Astrocyte of the hippocampus (primary cell): ENCODE measurements around the gene BEX5.
"Not testable (repeated sequence)": the region's sequence is repeated elsewhere in the genome, so short reads cannot be mapped to it uniquely, and the experiment has no call there.

ENCODE experiments used
- DNase-seq: peaks from one replicate; pipeline ENCODE4 v3.0.0; 2011; ENCODE audit warnings: low read depth, low spot score

Gene BEX5

DNA sequence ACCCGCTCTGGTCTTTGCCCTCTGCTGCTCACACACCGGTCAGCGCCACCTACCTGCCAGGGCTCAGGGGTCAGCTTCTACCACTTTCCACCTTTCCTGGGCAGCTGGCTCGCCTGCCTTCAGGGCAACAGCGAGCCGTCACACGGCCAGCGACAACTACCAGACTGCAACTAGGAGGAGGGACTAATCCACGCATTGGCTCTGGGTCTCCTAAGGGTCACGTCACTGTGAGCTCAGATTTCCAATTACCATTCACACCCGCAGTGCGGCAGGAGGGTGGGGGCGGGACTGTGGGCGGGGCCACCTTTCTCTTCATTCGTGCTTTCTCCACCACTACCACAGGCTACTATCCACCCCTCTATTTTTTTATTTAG is at the start of gene BEX5:
BEX5 (minus strand) TSS at position 172 of the 374 bp plus-strand sequence. CDS start 1,712 bp downstream, outside the sequence.
- DNase-seq: peak; percentile 38

DNA sequence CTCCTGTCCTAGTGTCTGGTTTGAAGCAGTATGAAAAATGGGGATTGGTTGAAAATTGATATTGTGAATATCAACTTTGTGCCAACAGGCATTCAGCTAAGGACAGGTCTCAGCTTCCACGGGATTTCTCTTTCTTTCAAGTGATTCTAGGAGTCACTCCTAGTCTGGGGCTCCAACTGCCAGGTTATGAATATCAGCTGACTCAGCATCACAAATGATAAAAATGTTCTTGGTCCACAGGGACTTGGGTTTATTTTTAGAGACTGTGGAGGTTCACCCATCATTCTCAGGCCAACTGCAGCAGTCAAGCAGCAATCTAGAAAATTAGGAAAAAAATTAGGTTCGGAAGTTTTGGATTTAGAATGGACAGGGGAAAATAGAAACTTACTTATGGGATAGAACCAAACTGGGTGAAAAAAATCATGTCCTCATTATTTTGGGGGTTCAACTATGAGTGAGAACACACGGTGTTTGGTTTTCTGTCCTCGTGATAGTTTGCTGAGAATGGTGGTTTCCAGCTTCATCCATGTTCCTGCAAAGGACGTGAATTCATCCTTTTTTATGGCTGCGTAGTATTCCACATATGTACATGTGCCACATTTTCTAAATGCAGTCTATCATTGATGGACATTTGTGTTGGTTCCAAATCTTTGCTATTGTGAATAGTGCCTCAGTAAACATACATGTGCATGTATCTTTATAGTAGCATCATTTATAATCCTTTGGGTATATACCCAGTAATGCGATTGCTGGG is 30.4 kb upstream of the BEX5 start:
- DNase-seq: no peak

DNA sequence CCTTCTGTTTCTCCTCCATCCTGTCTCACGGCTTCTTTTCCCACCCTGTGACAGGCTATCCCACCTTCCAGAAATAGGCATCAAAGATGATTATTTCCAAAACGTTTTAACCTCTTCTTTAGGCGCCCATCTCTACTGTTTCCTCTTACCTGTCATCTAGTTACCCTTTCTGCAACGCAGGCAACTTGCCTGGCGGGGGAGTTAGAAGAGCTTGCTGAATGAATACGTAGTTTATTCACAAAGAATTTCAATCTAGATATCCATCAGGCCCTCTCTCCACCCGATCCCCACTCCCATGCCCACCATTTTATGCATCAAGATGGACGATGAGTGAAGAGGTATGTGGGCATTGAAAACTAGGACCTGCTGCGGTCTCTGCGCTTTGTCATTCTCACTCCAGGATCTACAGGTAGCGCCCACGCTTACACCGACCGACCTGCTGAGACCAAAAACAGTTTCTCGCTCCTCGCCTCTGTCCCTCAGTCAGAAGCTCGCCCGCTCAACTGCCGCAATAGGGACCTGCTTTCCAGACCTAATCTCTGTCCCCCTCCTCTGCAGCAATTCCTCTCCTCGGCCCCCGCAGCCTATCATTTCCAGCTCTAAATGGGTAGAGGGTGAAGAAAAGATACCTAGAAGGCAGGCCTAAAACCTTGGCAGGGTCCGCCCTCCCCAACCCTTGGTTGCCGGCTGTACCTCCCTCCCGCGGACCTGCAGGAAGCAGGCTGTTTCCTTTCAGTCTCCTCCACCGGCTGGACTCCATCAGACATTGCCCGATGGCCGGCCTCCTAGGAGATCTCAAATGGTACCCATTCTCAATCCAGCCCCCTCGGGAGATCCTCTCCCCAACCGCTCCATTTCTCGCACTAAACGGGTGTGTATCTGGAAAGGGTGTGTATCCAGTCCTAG is 624 bp downstream of the BEX5 start:
- DNase-seq: peak; percentile 1

DNA sequence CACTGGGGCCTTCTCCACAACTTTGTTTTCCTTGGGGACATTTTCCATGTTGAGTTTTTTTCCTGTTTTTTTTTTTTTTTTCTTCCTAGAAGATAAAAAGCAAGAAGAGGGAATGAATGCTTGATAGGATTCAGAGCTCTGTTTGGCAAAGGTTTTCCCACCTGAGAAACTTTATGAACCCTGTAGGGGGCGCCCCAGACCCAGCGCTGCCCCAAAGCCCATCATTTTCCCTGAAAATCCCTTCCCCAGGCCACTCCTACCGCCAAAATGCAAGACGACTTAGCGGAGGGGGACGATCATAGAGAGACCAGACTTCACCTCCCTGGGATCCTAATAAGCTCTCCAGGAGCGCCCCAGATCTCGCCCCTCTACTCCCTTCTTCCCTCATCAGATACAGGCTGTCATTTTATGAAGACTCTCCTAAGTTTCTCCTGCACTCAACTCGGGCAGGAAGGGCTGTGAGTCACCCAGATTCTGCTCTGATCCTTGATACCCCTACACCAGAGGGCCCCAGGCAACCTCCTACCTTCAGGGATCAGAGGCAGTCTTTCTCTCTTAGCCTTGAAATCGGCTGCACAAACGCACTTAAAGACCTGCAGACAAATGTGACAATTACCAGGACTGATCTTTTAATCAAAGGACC is 1.4 kb downstream of the BEX5 start:
- no peak for DNase-seq

DNA sequence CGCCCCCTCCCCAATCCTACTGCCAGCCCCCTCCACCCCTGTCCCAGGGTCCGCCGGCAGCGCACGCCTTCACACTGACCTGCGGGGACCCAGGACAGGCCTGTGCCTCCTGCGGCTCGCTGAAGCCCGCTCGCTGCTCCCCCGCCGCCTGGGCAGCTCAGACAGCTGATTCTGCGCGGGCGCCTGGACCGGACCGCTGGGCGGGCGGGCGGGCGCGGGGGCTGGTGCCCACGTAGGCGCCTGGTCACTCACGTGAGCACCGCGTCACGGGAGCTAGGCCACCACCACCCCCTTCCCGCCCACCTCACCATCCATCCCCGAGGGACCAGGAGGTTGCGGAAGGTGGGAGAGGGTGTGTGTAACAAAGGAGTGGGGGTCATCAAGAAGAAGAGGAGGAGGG is 13.5 kb downstream of the BEX5 start, which contains the start of gene TCEAL6:
TCEAL6 (minus strand) TSS at position 208 of the 400 bp plus-strand sequence.
- DNase-seq: not testable (repeated sequence)

DNA sequence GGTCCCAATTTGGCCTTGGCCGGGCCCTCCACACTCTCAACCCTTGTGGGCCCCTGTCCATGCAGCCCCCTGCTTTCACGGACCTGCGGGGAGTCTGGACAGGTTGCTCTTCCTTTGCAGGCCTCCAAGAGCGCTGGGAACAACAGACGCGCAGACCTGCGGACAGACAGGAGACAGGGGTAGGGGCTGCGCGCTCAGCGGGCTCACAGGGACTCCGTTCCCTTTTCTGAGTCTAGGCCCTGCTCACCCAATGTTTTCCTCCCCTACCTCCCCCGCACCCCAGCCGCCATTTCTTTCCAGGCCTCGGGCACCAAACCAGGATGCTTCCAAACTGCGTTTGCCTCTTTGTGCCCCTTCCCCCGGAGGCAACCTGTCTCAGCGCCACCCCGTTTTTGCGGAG is 14.1 kb downstream of the BEX5 start:
- DNase-seq: not testable (repeated sequence)

DNA sequence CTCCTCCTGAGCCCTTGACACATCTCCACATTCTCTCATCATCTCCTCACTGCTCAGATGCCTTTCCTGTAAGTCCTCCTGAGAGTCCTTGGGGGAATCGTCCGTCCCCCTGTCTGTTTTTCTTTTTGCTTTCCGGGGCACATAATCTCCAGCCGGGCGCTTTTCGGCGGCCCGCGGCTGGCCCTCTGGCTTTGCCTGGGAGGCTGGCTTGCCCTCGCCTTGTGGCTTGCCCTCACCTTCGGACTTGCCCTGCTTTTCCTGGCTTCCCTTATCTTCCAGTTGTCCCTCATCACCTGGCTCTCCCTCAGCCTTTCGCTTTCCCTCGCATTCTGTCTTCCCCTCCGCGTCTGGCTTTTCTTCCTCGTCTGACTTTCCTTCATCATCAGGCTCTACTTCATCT is 14.9 kb downstream of the BEX5 start:
- DNase-seq: not testable (repeated sequence)

DNA sequence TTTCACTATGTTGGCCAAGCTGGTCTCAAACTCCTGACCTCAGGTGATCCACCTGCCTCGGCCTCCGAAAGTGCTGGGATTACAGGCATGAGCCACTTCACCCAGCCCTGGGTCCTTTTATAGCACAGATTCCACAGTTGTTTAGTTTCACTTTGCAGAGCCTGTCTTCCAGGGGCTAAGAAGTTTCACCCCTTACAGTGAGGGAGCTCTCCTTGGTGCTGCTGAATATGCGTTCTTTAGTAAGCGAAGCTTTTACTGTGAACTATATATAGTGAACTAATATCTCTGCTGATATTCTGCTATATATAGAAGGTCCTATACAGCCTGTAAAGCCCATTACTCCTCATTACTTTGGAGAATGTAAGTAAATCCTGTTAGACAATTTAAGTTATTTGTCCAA is 17.7 kb downstream of the BEX5 start:
- DNase-seq: no peak

DNA sequence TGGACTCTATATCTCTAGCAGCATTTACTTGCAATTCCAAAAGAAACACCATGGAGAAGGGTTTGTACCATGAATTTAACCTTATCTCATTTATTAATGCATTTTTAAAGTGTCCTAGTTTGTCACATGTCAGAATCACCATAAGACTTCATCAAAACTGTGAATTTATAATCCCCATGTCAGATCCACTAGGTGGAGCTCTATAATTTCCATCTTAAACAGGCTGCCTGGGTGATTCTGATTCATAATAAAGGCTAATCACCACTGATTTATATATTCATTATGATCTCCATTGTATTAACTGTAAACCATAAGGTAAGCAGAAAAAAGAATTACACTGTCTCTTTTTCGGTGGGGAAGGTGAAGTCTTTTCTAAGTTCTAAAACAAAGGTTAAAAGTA is 26.3 kb downstream of the BEX5 start:
- peak; percentile 2 for DNase-seq

DNA sequence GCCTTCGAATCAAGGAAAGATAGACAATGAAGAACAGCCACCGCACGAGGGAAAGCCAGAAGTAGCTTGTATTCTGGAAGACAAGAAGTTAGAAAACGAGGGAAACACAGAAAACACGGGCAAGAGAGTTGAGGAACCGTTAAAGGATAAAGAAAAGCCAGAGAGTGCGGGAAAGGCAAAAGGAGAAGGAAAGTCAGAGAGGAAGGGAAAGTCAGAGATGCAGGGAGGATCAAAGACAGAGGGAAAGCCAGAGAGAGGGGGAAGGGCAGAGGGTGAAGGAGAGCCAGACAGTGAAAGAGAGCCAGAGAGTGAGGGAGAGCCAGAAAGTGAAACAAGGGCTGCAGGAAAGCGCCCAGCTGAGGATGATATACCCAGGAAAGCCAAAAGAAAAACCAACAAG is 28.9 kb downstream of the BEX5 start:
- no peak for DNase-seq

DNA sequence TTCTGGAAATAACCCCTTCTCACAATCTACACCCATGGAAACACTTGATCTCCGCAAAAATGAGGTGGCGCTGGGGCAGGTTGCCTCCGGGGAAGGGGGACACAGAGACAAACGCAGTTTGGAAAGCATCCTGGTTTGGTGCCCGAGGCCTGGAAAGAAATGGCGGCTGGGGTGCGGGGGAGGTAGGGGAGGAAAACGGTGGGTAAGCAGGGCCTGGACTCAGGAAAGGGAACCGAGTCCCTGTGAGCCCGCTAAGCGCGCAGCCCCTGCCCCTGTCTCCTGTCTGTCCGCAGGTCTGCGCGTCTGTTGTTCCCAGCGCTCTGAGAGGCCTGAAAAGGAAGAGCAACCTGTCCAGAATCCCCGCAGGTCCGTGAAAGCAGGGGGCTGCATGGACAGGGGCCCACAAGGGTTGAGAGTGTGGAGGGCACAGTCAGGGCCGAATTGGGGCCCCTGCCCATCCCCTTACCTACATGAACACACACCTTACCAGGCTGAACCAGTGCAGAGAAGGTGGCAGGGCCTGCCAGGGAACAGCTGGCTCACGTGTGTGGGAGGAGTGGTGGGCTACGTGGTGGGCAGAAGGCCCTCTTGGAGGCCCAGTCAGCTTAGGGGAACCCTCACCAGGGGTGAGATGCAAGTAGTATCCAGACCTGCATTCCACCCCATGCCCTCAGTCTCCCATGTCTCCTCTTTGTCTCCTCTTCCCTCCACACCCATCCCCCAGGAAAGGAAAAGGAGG is 29.5 kb downstream of the BEX5 start:
- DNase-seq: not testable (repeated sequence)

DNA sequence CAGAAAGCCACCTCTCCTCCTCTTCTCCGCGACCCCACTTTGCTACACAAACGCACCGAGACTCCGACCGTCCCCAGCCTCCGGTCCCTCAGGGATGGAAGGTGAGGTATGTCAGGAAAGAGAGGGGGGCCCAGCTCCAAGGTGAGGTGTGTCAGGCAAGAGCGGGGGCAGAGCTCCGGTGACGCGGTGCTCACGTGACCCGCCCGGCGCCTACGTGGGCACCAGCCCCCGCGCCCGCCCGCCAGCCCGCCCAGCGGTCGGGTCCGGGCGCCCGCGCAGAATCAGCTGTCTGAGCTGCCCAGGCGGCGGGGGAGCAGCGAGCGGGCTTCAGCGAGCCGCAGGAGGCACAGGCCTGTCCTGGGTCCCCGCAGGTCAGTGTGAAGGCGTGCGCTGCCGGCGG is 30.3 kb downstream of the BEX5 start, which contains the start of gene TCEAL2:
TCEAL2 (plus strand) TSS at position 244 of the 400 bp plus-strand sequence. CDS start 1,152 bp downstream, outside the sequence.
- peak; percentile 17 for DNase-seq

DNA sequence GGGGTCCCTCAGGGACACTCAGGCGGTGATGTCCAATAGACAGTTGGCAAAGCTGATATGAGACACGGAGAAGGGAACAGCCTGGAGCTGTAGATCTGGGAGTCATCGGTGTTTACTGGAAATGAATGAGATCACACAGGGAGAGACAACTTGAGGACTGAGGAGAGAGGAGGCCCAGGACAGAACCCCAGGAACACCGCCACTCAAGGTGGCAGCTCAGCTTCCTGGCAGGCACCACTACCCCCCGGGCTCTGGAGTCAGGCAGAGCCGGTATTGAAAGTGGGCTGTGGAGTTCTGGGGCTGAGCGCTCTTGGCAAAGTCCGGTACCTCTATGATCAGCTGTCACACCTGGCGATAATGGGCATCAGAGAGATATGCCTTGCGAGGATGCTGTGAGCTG is 30.8 kb downstream of the BEX5 start:
- not testable (repeated sequence) for DNase-seq

DNA sequence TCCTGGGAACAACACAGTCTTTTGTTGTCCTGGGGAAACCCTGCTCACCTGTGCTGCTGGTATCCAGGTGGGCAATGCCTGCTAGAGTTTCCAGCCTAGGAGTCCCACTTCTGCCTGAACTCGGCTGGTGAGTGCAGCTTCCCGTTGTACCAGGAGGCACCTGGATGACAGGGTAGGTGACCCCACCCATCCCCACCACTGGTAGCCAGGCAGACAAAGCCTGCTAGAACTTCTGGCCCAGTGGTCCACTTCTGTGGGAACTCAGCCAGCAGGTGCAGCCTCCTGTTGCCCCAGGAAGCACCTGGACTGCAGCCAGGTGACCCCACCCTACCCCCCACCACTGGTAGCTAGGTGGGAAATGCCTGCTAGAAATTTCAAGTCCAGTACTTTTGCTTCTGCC is 40.0 kb downstream of the BEX5 start:
- DNase-seq: no peak

DNA sequence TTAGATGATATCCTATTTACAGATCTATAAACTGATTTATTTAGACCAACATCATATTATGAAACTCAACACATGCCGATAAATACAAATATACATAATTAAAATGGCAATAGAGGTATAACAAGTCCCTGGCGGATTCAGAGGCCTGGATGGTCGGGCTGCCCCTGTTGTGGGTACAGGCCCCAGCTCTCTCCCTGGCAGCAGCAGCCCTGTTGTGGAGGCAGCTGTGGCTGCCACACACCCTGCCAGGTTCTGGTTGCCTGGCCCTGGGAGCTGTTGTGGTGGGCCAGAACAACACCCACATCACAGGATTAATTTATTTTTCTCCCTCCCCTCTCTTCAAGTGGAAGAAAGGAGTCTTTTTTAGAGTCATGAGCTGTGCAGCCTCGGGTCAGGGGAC is 42.4 kb downstream of the BEX5 start:
- DNase-seq: no peak
